ENCODE results near the gene STK32B.

The STK32B gene

GRCh38 chr4:5469151-5469775 is 418.0 kb downstream of the STK32B start:
- H3K27ac ChIP-seq (ENCODE audit: low read depth, low read length), result no peak overlapping the region
- H3K36me3 ChIP-seq (ENCODE audit: insufficient read depth, low read length), result no peaks in the 10 kb centered on the region
- no peaks in the 10 kb centered on the region for H3K4me1 ChIP-seq (ENCODE audit: insufficient read depth, low read length)
- no peak overlapping the region for H3K4me3 ChIP-seq (ENCODE audit: low read depth in 1 of 2, low read length in 2 of 2)
- H3K9me3 ChIP-seq (ENCODE audit: low read length), result no peaks in the 10 kb centered on the region
- no peak overlapping the region for H3K9ac ChIP-seq (ENCODE audit: low read length)
- no peaks in the 10 kb centered on the region for H3K27me3 ChIP-seq (ENCODE audit: control insufficient read depth in 1 of 2, insufficient read depth in 2 of 2, low read length in 2 of 2)

GRCh38 chr4:5469861-5470260 is 418.6 kb downstream of the STK32B start:
- no peaks in the 10 kb centered on the region for H3K36me3 ChIP-seq (ENCODE audit: insufficient read depth, low read length)
- H3K27me3 ChIP-seq (ENCODE audit: control insufficient read depth in 1 of 2, insufficient read depth in 2 of 2, low read length in 2 of 2), result no peaks in the 10 kb centered on the region
- no peak overlapping the region for H3K9ac ChIP-seq (ENCODE audit: low read length)
- no peak overlapping the region for H3K4me3 ChIP-seq (ENCODE audit: low read depth in 1 of 2, low read length in 2 of 2)
- H3K27ac ChIP-seq (ENCODE audit: low read depth, low read length), result no peak overlapping the region
- no peaks in the 10 kb centered on the region for H3K9me3 ChIP-seq (ENCODE audit: low read length)
- H3K4me1 ChIP-seq (ENCODE audit: insufficient read depth, low read length), result no peaks in the 10 kb centered on the region

DNA sequence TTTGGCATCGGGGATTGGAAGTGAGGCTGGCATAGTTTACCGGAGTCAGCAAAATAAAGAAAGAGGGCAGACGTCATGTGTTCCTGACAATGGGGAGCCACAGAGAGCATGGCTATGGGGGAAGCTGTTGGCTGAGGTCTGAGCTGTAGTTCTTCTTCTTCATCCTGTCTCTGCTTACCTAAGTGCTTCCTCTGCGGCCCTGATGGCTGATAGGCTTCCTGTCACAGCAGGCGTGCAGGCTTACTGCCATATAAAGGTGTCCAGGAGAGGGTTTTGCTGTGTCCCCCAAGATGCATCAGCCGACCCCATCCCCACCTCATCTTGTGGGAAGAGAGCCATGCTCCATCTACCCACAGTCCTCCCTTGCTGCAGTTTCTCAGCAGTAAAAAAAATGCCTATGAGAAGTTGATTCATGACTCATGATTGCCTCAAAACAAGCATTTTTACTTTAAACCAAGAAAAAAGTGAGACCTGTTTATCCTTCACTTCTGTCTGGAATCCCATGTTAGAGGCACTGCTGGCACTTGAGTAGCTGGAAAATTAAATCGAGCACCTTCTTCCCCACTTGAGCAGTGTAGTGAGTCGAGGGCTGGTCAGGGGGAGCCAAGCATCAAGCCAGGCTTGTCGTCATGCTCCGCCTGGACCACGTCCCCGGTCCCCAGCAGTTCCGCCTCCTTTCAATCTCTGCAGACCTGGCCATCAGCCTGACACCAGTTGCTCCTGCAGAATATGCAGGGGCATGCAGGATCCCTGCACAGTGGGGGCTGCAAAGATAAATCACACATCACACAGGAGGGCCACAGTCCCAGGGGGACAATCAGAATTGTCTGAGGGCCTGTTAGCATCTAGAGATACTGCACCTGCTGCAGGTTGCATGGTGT is 419.3 kb downstream of the STK32B start:
- Histone ChIP-seq H3K9me3 (ENCODE audit: low read length) (no peaks in the 10 kb centered on the region), H3K27me3 (ENCODE audit: control insufficient read depth in 1 of 2, insufficient read depth in 2 of 2, low read length in 2 of 2) (no peaks in the 10 kb centered on the region), H3K4me1 (ENCODE audit: insufficient read depth, low read length) (no peaks in the 10 kb centered on the region), H3K27ac (ENCODE audit: low read depth, low read length) (no peak overlapping the region), H3K4me3 (ENCODE audit: low read depth in 1 of 2, low read length in 2 of 2) (no peak overlapping the region), H3K36me3 (ENCODE audit: insufficient read depth, low read length) (no peaks in the 10 kb centered on the region), H3K9ac (ENCODE audit: low read length) (no peak overlapping the region)

DNA sequence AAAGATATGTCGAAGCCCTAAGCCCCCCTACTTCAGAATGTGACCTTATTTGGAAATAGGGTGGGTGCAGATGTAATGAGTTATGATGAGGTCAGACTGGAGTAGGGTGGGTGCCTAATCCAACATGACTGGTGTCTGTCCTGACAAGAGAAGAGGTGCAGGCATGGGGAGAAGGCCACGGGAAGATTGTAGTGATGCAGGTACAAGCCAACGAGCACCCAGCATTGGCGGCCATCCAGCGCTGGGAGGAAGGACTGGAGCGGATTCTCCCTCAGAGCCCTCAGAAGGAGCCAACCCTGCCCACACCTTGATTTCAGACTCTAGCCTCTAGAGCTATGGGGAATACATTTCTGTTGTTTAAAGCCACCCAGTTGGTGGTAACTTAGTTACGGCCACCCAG is 419.9 kb downstream of the STK32B start:
- H3K36me3 ChIP-seq (ENCODE audit: insufficient read depth, low read length), result no peaks in the 10 kb centered on the region

GRCh38 chr4:5471691-5472090 is 420.4 kb downstream of the STK32B start:
- H3K4me3 ChIP-seq (ENCODE audit: low read depth in 1 of 2, low read length in 2 of 2), result no peak overlapping the region
- no peaks in the 10 kb centered on the region for H3K9me3 ChIP-seq (ENCODE audit: low read length)
- no peaks in the 10 kb centered on the region for H3K27me3 ChIP-seq (ENCODE audit: control insufficient read depth in 1 of 2, insufficient read depth in 2 of 2, low read length in 2 of 2)
- no peak overlapping the region for H3K9ac ChIP-seq (ENCODE audit: low read length)
- H3K36me3 ChIP-seq (ENCODE audit: insufficient read depth, low read length), result no peaks in the 10 kb centered on the region
- H3K27ac ChIP-seq (ENCODE audit: low read depth, low read length), result no peak overlapping the region
- no peaks in the 10 kb centered on the region for H3K4me1 ChIP-seq (ENCODE audit: insufficient read depth, low read length)

More for the DNA sequence above, 419.9 kb downstream of the STK32B start:
- no peak overlapping the region for H3K9ac ChIP-seq (ENCODE audit: low read length)
- no peaks in the 10 kb centered on the region for H3K27me3 ChIP-seq (ENCODE audit: control insufficient read depth in 1 of 2, insufficient read depth in 2 of 2, low read length in 2 of 2)
- no peaks in the 10 kb centered on the region for H3K9me3 ChIP-seq (ENCODE audit: low read length)
- no peaks in the 10 kb centered on the region for H3K4me1 ChIP-seq (ENCODE audit: insufficient read depth, low read length)
- no peak overlapping the region for H3K4me3 ChIP-seq (ENCODE audit: low read depth in 1 of 2, low read length in 2 of 2)
- H3K27ac ChIP-seq (ENCODE audit: low read depth, low read length), result no peak overlapping the region

DNA sequence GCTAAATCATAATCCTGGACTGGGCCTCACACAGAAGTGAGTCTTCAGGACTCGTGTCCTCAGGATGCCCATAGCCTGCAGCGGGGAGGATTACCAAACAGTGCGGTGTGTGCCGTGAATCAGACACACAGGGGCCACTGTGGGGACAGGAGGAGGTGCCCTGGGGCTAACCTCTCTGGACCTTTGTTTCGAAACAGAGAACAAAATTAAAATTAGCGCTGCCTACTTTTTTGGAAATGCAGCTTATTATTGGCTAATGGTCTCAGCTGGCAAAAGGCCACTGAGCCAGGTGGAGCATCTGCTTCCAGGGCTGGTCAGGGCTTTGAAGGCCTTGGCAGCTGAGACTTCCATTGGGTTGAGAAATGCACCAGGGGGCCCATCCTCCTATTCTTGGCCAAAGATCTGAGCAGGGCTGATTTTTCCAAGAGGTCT is 420.9 kb downstream of the STK32B start:
- no peaks in the 10 kb centered on the region for H3K9me3 ChIP-seq (ENCODE audit: low read length)
- no peaks in the 10 kb centered on the region for H3K4me1 ChIP-seq (ENCODE audit: insufficient read depth, low read length)
- H3K36me3 ChIP-seq (ENCODE audit: insufficient read depth, low read length), result no peaks in the 10 kb centered on the region
- H3K9ac ChIP-seq (ENCODE audit: low read length), result no peak overlapping the region
- H3K4me3 ChIP-seq (ENCODE audit: low read depth in 1 of 2, low read length in 2 of 2), result no peak overlapping the region
- no peak overlapping the region for H3K27ac ChIP-seq (ENCODE audit: low read depth, low read length)
- H3K27me3 ChIP-seq (ENCODE audit: control insufficient read depth in 1 of 2, insufficient read depth in 2 of 2, low read length in 2 of 2), result no peaks in the 10 kb centered on the region

DNA sequence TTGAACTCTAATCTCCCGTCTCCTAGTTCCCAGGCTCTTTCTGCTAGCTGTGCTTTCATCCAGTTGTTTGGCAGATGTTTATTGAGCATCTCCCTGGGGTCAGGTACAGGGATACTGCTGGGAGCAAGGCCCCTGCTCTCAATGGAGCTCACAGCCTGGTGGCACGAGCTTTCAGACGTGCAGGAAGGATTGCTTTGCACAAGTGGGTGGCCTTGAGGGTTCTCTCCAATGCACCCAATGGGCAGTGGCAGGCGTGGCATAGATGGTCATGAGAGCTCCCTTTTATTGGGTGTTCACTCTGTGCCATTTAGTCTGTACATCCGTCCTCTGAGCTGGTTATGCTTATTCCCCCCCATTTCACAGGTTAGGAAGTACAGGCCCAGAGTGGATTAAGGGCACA is 421.8 kb downstream of the STK32B start:
- H3K4me3 ChIP-seq (ENCODE audit: low read depth in 1 of 2, low read length in 2 of 2), result no peak overlapping the region
- no peak overlapping the region for H3K27ac ChIP-seq (ENCODE audit: low read depth, low read length)
- no peaks in the 10 kb centered on the region for H3K9me3 ChIP-seq (ENCODE audit: low read length)
- no peak overlapping the region for H3K9ac ChIP-seq (ENCODE audit: low read length)
- no peaks in the 10 kb centered on the region for H3K27me3 ChIP-seq (ENCODE audit: control insufficient read depth in 1 of 2, insufficient read depth in 2 of 2, low read length in 2 of 2)
- no peaks in the 10 kb centered on the region for H3K36me3 ChIP-seq (ENCODE audit: insufficient read depth, low read length)
- H3K4me1 ChIP-seq (ENCODE audit: insufficient read depth, low read length), result no peaks in the 10 kb centered on the region

DNA sequence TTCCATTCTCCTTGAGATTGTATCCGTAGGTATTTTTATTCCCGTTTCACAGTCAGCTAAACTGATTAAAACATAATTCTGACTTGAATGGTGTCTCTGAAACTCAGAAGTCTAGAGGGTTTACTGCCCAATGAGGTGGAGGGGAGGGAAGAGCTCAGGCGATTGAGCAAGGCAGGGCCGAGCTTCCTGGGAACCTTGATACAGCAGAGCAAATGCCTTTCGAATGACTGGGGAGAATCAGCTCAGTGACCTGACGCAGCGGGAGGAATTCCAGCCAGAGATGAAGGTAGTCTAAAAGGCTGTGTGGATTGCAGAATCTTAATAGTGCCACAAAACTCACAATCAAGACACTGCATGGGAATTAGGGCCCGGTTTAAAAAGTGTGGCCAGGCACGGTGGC is 423.5 kb downstream of the STK32B start:
- no peak overlapping the region for H3K9ac ChIP-seq (ENCODE audit: low read length)
- H3K9me3 ChIP-seq (ENCODE audit: low read length), result no peaks in the 10 kb centered on the region
- no peaks in the 10 kb centered on the region for H3K4me1 ChIP-seq (ENCODE audit: insufficient read depth, low read length)
- H3K27ac ChIP-seq (ENCODE audit: low read depth, low read length), result no peak overlapping the region
- no peaks in the 10 kb centered on the region for H3K27me3 ChIP-seq (ENCODE audit: control insufficient read depth in 1 of 2, insufficient read depth in 2 of 2, low read length in 2 of 2)
- H3K4me3 ChIP-seq (ENCODE audit: low read depth in 1 of 2, low read length in 2 of 2), result no peak overlapping the region
- H3K36me3 ChIP-seq (ENCODE audit: insufficient read depth, low read length), result no peaks in the 10 kb centered on the region

DNA sequence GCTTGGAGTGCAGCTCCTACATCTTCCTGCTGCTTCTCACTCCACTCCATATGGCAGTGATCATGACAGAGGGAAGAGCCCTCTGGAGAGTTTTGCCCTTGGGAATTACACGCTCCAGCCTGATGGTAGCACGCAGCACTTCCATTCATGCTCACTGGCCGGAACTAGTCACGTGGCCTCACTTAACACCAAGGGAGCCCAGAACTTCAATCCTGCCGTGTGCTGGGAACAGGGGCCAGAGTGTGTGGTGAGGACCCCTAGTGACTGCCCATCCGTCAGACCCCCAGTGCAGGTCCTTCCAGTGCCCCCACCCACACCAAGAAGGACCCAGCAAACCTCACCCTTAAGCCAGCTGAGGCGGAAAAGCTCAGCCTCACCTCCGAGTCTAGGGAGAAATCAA is 426.3 kb downstream of the STK32B start:
- H3K4me3 ChIP-seq (ENCODE audit: low read depth in 1 of 2, low read length in 2 of 2), result no peak overlapping the region
- H3K27me3 ChIP-seq (ENCODE audit: control insufficient read depth in 1 of 2, insufficient read depth in 2 of 2, low read length in 2 of 2), result no peaks in the 10 kb centered on the region
- H3K4me1 ChIP-seq (ENCODE audit: insufficient read depth, low read length), result no peaks in the 10 kb centered on the region
- H3K9ac ChIP-seq (ENCODE audit: low read length), result no peak overlapping the region
- H3K36me3 ChIP-seq (ENCODE audit: insufficient read depth, low read length), result no peaks in the 10 kb centered on the region
- no peak overlapping the region for H3K27ac ChIP-seq (ENCODE audit: low read depth, low read length)
- no peaks in the 10 kb centered on the region for H3K9me3 ChIP-seq (ENCODE audit: low read length)

GRCh38 chr4:5478169-5478568 is 426.9 kb downstream of the STK32B start:
- Histone ChIP-seq H3K4me3 (ENCODE audit: low read depth in 1 of 2, low read length in 2 of 2) (no peak overlapping the region), H3K9ac (ENCODE audit: low read length) (no peak overlapping the region), H3K9me3 (ENCODE audit: low read length) (no peaks in the 10 kb centered on the region), H3K36me3 (ENCODE audit: insufficient read depth, low read length) (no peaks in the 10 kb centered on the region), H3K27ac (ENCODE audit: low read depth, low read length) (no peak overlapping the region), H3K27me3 (ENCODE audit: control insufficient read depth in 1 of 2, insufficient read depth in 2 of 2, low read length in 2 of 2) (no peaks in the 10 kb centered on the region), H3K4me1 (ENCODE audit: insufficient read depth, low read length) (no peaks in the 10 kb centered on the region)

DNA sequence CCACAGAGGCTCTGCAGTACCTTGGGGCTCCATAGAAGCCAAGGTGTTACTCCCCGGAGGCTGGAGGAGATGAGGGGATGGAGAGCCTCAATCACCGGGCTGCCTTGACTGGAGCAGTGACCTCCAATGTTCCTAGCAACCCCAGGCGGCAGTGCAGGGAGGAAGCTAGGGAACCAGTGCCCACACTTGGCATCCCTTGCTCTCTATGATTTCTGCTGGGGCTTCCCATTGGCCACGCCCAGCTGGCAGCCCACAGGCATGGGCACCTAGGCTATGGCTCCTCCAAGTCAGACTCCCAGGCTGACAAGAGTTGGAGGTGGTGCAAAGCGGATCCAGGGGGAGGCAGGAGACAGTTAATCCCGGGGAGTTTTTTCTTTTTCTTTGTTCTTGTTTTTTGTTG is 427.4 kb downstream of the STK32B start:
- Histone ChIP-seq H3K36me3 (ENCODE audit: insufficient read depth, low read length) (no peaks in the 10 kb centered on the region), H3K4me3 (ENCODE audit: low read depth in 1 of 2, low read length in 2 of 2) (no peak overlapping the region), H3K27me3 (ENCODE audit: control insufficient read depth in 1 of 2, insufficient read depth in 2 of 2, low read length in 2 of 2) (no peaks in the 10 kb centered on the region), H3K9ac (ENCODE audit: low read length) (no peak overlapping the region), H3K4me1 (ENCODE audit: insufficient read depth, low read length) (no peaks in the 10 kb centered on the region), H3K27ac (ENCODE audit: low read depth, low read length) (no peak overlapping the region), H3K9me3 (ENCODE audit: low read length) (no peaks in the 10 kb centered on the region)

Data from muscle layer of colon (tissue), 2 donors.